Fibroblast of pulmonary artery (primary cell): ENCODE results near the gene OR4C12.
"Not testable (repeated sequence)": the region's sequence is repeated elsewhere in the genome, so short reads cannot be mapped to it uniquely, and the experiment has no call there.

Experiments
- DNase-seq: peaks from one replicate; pipeline ENCODE4 v3.0.0-alpha.2; 2010; ENCODE audit warnings: low read depth
- H3K4me3 ChIP-seq: replicated peaks from 2 replicates; pipeline ENCODE4 v1.5.1; 2011; ENCODE audit warnings: low read depth, mild to moderate bottlenecking, control low read depth, low read length, moderate library complexity
- TF ChIP-seq, protein P1 (sequence below): IDR thresholded peaks from 2 replicates; pipeline ENCODE4 v1.5.1; 2011; ENCODE audit warnings: mild to moderate bottlenecking, control low read depth, low read length, inconsistent platforms; ENCODE audit errors: missing control alignments

The OR4C12 gene

DNA sequence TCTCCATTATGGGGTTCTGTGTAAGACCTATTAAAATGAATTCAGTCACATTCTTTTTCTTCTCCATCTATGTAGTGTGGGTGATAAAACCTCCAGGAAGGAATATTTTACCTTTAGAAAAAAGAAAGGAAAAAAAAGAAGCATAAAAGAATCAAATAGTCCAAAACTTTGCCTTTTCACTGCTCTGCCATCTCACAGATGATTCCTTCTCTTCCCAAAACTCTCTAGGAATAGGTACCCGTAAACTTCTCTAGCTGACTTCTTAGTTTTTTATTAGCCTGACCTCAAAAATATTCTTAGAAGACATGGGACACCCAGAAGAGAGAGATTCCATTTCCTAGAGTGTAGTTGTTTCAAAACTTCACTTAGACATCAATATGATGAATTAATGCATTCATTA lies at the start of gene OR4C12:
Gene OR4C12, minus strand, starts transcription at position 101 of the 400 bp plus-strand sequence. Its CDS starts 34 bp downstream, at position 67.
- not testable (repeated sequence) for DNase-seq, H3K4me3 ChIP-seq

DNA sequence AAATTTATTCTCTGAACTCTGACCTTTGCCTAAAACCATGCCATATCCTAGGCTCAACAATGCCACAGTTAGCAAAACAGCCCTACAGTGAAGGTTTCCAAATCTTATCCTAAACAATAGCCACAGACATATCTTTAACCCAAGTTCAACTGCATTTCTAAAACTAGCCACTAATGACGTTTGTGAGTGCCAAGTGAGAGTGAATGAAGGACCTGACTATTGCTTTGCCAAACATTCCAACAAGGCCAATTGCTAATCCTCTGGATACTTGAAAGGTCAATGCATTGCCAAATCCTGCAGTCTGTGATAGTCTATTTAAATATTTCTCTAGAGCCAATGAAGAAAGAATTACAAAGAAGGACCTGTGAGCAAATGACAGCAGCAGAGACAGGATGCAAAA lies 47.9 kb upstream of the OR4C12 start:
- TF ChIP-seq, protein P1, sequence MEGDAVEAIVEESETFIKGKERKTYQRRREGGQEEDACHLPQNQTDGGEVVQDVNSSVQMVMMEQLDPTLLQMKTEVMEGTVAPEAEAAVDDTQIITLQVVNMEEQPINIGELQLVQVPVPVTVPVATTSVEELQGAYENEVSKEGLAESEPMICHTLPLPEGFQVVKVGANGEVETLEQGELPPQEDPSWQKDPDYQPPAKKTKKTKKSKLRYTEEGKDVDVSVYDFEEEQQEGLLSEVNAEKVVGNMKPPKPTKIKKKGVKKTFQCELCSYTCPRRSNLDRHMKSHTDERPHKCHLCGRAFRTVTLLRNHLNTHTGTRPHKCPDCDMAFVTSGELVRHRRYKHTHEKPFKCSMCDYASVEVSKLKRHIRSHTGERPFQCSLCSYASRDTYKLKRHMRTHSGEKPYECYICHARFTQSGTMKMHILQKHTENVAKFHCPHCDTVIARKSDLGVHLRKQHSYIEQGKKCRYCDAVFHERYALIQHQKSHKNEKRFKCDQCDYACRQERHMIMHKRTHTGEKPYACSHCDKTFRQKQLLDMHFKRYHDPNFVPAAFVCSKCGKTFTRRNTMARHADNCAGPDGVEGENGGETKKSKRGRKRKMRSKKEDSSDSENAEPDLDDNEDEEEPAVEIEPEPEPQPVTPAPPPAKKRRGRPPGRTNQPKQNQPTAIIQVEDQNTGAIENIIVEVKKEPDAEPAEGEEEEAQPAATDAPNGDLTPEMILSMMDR, result no peak
- DNase-seq, result no peak

DNA sequence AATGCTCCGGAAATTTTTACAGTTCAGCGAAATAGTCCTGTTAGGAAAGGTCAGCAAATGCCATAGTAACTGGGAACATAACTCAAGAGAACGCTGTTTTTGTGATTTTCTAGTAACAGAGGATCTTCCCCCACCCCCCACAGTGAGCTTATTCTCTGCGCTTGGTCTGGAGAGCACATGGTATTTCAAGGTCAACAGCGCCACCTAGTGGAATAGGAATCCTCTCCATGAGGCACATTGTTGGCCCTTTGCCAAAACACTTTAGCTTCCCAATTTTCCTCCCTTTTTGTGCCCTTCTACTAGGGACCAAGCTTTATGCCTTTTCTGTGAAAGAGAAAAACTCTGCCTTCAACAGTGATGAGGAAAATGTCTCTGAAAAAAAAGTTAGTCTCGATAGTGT lies 13.2 kb upstream of the OR4C12 start:
- peak; percentile 65 for DNase-seq
- H3K4me3 ChIP-seq, result no peak overlapping the region
- TF ChIP-seq, protein P1, result peak; percentile 44

More for the DNA sequence above, 47.9 kb upstream of the OR4C12 start:
- H3K4me3 ChIP-seq, result no peak overlapping the region

DNA sequence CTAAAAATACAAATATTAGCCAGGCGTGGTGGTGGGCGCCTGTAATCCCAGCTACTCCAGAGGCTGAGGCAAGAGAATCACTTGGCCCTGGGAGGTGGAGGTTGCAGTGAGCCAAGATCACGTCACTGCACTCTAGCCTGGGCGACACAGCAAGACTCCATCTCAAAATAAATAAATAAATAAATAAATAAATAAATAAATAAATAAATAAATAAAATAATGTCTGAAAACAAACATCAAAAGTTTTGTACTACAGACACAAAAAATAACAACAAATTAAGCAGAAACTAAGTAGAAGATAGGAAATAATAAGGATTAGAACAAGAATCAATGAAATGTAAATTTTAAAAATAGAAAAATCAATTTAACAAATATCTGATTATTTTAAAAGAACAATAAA lies 8.9 kb downstream of the OR4C12 start:
- DNase-seq, H3K4me3 ChIP-seq: not testable (repeated sequence)

DNA sequence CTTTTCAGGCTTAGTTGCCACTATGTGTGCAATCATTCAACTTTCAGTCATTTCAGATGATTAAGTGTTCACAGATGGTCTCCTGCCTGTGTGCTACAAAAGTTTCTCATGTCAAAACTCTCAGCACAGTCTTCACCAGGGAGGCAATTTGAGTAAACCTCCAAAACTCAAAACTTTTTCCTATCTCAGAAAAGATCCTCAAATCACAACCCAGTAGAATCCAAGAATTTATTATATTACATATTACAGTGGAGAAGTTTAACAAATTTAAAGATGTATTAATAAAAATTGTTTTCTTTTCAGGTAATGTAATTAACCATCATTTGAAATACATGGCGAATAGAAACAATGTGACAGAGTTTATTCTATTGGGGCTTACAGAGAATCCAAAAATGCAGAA lies 30.2 kb downstream of the OR4C12 start, which contains the start of gene OR4C13:
Gene OR4C13, plus strand, starts transcription at position 301 of the 400 bp plus-strand sequence. Its CDS starts 32 bp downstream, at position 333.
- TF ChIP-seq, protein P1, result no peak
- DNase-seq, result no peak
- no peak within 1 kb of the TSS for H3K4me3 ChIP-seq

DNA sequence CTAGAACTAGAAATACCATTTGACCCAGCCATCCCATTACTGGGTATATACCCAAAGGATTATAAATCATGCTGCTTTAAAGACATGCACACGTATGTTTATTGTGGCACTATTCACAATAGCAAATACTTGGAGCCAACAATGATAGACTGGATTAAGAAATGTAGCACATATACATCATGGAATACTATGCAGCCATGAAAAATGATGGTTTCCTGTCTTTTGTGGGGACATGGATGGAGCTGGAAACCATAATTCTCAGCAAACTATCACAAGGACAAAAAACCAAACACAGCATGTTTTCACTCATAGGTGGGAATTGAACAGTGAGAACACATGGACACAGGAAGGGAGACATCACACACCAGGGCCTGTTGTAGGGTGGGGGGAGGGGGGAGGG lies 33.6 kb downstream of the OR4C12 start:
- not testable (repeated sequence) for H3K4me3 ChIP-seq, DNase-seq
